ENCODE data around the gene MFAP4.

Gene MFAP4

GRCh38 chr17:19386974-19387920, at the start of gene MFAP4:
MFAP4 (minus strand) TSS chr17:19387190; CDS start chr17:19387155, 35 bp downstream.
- no peak for DNase-seq

DNA sequence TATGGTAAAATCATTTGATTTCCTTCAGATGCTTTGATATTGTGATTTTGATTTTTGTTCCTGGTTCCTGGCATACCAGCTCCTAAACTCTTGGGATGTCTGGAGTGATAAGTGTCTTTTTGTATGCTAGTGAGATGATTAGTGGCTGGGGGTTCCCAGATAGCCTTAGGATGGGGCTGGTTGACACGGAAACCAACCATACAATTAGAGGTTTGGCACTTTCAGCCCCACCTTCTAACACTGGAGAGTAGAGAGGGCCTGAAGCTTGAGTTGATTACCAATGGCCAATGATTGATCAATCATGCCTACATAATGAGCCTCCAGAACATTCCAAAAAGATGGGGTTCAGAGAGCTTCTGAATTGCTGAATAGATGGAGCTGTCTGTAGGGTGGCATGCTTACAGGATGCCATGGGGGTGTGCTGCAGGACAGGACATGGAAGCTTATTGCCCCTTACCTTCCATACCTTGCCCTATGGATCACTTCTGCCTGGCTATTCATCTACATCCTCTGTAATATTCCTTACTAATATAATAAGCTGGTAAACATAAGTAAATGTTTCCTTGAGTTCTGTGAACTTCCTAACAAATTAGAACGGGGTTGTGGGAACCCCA, 46.8 kb upstream of the MFAP4 start:
- DNase-seq: no peak

GRCh38 chr17:19433255-19433654, 46.3 kb upstream of the MFAP4 start:
- no peak for DNase-seq

- no peak for DNase-seq
These were observed 44.7 kb upstream of the MFAP4 start for GRCh38 chr17:19431691-19432090.

GRCh38 chr17:19426631-19427030, 39.6 kb upstream of the MFAP4 start:
- no peak for DNase-seq

GRCh38 chr17:19424934-19425868, 38.2 kb upstream of the MFAP4 start:
- no peak for DNase-seq

DNA sequence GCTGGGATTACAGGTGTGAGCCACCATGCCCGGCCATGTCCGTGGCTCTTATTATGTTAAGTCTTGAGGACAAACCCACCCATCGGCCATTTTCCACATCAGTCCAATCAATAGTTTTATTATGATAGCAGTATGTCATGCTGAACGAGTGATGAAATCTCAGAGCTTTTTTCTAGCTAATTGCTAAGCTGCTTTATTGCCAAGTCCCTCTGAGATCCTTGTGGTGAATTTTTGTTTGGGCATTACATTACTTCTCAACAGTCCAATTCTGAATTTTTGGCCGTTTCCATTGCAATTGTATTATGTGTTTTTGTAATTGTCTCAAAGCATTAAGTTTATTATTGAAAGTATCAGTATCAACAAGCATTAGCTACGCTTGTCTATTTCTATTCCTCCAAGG, 34.9 kb upstream of the MFAP4 start:
- DNase-seq: no peak

DNA sequence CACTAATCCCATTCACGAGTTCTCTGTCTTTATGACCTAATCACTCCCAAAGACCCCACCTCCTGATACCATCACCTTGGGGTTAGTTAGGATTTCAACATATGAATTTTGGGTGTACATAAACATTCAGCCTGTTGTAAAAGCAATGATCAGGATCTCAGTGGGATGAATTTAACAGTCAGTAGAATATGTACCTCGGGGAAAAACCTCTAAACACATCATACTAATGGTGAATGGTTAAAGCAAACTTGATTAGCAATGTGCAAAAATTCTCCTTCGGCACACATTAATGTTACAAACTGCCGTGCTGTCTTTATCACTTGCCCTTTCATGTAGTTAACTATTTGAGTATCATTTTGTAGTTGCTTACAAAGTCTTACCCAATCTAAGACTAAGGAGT, 34.2 kb upstream of the MFAP4 start:
- no peak for DNase-seq

DNA sequence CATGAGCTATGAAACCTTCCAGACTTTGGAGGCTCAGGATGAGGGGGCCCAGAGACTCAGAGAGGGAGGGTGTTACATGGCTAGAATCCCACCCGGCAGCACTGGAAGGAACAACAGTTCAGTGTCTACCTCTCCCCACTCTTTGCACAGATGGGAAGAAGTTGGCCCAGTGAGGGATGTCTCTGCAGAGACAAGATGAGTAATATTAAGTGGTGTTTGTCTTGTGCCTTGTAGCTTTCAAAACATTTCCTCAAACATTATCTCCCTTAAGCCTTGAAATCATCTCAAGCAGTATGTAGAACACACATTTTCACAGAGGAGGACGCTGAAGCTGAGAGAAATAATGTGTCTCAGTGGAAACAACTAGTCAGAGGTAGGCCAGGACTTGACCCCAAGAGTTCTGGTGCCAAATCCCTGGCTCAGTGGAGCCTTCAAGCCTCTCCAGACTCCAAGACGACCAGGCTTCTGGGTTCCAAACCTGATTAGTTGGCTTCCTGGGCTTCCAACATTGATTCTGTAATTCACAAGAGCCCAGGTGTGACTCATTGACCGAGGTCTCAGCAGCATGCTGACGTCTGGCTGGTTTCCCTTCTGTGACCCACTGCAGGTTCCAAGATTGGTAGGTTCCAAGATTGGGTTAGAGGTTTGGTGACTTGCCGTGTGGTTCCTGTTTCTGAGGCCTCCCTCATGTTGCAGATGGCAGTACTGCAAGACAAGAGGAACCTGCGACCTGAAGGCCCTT, 31.4 kb upstream of the MFAP4 start:
- no peak for DNase-seq

GRCh38 chr17:19417611-19418010, 30.6 kb upstream of the MFAP4 start:
- no peak for DNase-seq

DNA sequence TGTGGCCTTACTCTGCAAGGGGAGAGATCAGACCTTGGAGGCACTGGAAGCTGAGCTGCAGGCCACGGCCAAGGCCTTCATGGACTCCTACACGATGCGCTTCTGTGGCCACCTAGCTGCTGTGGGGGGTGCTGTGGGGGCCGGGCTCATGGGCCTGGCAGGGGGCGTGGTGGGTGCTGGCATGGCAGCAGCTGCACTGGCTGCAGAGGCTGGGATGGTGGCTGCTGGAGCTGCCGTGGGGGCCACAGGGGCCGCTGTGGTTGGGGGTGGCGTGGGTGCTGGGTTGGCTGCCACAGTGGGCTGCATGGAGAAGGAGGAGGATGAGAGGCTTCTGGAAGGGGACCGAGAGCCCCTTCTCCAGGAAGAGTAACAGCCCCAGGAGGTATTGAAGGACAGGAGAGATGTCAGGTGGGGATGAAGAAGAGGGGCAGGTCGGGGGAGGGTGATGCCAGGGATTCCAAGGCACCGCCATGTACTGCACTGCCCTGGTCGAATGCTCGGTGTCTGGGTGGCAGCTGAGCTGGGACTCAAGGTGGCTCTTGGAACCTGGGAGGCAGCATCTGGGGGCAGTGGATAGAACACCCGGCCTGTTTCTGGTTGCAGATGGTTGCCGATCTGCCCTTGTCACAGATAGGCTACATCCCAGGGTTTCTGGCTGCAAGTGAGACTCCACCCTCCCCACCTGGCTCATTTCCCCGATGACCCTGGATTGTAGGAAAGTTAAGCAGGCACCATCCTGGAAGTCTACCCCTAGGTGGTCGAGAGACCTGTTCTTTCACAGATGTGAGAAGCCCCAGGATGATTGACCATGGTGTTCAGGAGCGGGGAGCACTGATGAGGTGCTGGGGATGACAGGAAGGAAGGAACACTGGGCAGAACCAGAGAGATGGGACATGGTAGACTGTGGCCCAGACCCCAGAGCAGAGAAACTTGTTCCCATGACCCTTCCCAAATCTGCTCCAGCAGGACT, 29.1 kb upstream of the MFAP4 start:
- no peak for DNase-seq

DNA sequence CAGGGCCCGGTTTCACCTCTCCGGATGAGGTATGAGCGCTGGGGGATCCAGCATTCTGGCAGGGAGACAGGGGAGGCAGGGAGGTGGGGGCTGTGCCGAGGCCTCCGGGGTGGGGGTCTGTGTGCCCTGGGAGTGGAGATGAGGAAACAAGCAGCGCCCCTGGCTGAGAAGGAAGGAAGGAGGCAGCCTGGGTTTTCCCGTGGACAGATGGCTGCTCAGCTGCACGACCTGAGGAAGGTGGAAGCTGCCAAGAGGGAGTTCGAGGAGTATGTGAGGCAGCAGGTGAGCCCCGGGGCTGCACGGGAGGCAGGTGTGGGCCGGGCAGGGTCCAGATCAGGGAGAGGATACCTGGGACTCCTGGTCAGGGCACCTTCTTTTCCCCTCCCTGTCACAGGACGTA, 28.3 kb upstream of the MFAP4 start:
- DNase-seq: no peak

GRCh38 chr17:19414396-19415280, 27.6 kb upstream of the MFAP4 start:
- no peak for DNase-seq

DNA sequence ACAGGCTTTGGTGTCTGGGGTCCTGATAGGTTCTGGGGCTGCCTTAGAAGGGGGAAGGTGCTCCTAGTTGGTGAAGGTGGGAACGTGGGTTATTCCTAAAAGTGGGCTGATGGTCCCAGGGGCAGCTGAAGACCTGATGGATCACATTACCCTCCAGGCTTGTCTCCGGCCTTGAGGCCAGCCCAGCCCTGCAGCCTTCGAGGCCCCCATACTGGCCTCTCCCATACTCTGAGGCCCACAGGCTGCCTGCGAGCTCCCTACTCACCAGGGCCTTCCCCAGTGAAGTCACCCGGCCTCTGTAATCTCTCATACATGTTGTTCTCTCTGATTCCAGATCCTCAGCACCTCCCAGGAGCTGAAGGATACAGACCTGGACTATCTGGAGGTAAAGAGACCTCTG, 26.8 kb upstream of the MFAP4 start:
- DNase-seq: no peak

- DNase-seq: no peak
These were observed 26.0 kb upstream of the MFAP4 start for GRCh38 chr17:19412984-19413383.

DNA sequence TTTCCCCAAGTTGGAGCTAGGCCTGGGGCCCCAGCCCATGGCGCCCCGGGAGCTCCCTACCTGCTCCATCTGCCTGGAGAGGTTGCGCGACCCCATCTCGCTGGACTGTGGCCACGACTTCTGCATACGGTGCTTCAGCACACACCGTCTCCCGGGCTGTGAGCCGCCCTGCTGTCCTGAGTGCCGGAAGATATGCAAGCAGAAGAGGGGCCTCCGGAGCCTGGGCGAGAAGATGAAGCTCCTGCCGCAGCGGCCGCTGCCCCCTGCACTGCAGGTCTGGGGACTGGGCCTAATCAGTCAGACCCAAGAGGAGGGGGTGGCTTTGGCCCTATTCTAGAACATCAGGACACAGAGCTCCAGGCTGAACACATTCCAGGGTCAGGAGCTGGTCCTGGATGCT, 25.5 kb upstream of the MFAP4 start:
- DNase-seq: no peak

DNA sequence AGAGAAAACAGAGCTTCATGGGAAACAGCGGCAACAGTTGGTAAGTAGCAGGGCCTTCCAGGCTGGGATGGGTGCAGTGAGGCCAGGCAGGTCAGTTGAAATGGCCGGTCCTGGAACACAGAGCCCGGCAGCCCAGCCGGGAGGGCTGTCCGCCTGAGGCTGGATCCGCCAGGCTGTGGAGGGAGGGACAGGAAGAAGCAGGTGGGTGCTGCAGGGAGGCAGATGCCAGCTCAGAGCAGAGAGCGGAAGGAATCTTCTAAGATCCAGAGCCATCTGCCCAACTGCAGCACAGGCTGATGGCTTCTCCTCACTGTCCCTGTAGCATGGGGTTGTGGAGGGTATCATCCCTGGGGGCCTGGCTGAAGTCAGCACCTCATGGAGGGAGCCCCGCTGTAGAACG, 24.6 kb upstream of the MFAP4 start:
- DNase-seq: no peak

- no peak for DNase-seq
These were observed 24.1 kb upstream of the MFAP4 start, which contains the start of gene RNF112 for GRCh38 chr17:19410875-19411620. RNF112 (plus strand) TSS chr17:19411232; CDS start chr17:19411409, 177 bp downstream.

DNA sequence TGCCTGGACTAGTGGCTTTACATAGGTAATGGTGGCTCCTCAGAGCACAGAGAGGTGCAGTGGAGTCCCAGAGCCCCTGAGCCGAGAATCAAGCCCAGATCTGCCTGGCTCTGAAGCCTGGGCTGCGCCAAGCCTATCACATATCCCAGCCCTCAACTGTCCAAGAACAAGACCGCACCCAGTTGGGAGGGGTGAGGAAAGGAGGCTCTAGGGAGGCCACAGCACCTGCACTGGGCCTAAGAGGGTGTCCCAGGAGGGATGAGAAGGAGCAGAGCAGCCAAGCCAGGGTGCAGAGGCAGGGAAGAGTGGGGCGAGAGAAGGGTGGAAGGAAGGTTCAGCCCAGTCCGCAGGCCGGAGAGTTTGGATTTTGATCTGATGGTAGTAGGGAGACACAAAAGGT, 23.1 kb upstream of the MFAP4 start:
- DNase-seq: no peak
